ENCODE measurements around the gene FCER1G.
A peak's percentile ranks its signal among the peaks of the same experiment; 100 is the strongest.
"Not testable (repeated sequence)": the region's sequence is repeated elsewhere in the genome, so short reads cannot be mapped to it uniquely, and the experiment has no call there.

Gene FCER1G

DNA sequence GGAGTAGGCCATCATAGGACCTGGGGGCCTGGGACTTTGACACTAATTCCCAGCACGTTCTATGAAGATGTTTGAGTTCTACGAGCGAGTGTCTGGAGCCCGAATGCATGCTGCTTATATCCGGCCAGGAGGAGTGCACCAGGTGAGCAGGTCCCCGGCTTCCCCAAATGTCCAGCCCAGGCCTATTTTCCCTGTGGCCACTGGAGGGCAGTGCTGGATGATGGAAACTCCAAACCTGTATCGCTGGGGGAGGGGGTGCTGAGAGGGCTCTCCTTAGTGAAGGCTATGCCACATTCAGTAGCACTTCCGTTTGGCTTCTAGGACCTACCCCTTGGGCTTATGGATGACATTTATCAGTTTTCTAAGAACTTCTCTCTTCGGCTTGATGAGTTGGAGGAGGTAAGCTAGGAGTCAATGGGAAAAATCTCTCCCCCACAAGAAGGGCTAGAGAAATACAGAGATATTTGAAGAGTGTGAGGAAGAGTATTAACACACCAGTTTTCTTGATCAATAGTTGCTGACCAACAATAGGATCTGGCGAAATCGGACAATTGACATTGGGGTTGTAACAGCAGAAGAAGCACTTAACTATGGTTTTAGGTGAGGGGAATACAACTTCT, 5.2 kb upstream of the FCER1G start:
- peak; percentile 71 to 74 for DNase-seq

DNA sequence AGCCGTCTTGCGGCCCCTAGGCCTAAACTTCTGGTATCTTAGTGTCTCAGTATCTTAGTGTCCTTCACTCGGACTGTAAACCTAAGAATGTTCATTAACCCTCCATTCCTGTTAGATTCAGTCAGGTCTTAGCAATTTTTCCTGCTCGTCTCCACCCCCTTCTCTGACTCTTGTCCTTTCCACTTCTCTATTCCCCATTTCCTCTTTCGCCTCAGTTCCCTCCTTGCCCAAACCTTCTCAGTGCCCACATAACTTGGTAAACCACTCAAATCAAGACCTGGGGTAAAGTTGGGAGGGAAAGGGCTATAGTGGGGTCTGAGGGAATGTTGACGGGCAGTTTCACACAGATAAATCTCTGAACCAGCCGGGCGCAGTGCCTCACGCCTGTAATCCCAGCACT, 726 bp upstream of the FCER1G start:
- peak in 1 of 2 experiments; percentile 17 for DNase-seq

DNA sequence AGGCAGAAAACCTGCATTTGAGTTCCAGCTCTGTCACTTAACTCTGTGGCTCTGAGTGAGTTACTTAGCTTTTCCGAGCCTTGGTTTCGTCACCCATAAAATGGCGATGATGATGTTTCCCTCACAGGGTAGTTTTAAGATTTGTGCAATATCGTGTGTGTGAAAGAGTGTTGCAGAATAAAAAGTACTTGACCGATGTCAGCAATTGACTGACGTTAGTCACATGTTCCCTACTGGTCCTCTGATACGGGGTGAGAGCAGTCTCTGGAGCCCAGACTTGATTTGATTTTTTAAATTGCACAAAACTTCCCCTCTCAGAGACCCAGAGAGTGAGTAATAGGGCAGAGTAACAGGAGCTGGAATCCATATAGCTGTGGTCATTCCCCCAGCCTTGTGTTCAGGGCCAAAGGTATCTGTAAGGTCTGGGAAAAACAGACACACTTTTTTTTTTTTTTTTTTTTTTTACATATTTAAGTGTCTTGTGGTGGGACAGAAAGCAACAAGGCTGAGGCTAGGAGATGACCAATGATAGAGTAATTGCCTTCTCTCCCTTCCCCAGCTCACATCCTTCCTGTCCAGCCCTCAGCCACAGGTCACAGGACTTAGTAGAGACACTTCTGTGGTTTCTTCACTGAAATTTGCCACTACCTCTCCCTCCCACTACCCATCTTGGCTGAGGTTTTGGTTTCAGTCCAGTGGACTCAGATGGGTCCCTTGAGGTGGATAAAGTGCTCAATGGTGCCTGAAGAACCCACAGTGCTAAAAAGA, 2.0 kb downstream of the FCER1G start:
- DNase-seq = peak; percentile 31 to 37

DNA sequence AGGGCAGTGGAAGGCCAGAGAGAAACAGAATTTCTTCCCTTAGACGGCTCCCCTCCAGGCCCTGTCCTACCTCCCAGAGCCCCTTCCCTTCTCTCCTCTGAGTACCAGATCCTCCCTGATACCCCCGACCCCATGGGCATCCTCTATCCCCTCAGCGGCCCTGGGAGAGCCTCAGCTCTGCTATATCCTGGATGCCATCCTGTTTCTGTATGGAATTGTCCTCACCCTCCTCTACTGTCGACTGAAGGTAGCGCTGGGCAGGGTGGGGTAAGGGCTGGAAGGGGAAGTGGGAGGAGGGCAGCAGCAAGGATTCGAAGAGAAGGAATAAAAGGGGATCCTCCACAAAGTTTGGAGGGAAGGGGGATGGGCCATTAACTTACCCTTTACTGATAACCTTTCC, 2.7 kb downstream of the FCER1G start:
- no peak for DNase-seq

DNA sequence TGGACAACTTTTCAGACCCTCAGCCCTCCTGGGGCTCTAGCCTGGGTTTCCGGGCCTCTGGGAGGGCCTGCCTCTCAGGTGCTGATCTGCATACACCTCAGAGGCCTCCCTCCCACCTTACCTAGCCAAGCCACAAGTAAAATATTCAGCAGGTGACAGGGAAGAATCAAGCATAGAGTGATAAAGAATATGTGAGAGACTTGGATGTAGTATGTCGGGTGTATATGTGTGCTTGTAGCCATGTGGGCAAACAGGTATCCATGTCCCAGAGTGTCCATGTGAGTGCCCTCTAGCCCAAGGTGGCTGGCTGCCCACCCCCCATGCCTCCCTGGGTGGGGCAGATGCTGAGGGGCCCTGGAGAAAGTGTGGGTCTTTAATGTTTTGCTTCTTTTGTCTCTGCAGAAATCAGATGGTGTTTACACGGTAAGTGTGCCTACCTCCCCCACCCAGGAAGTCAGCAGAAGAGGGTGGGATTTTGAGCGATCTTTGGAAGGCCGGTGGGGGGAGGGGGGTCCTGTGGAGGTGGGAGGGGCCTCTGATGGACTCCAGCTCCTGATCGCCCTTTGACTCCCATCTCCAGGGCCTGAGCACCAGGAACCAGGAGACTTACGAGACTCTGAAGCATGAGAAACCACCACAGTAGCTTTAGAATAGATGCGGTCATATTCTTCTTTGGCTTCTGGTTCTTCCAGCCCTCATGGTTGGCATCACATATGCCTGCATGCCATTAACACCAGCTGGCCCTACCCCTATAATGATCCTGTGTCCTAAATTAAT, 3.4 kb downstream of the FCER1G start:
- no peak for DNase-seq

DNA sequence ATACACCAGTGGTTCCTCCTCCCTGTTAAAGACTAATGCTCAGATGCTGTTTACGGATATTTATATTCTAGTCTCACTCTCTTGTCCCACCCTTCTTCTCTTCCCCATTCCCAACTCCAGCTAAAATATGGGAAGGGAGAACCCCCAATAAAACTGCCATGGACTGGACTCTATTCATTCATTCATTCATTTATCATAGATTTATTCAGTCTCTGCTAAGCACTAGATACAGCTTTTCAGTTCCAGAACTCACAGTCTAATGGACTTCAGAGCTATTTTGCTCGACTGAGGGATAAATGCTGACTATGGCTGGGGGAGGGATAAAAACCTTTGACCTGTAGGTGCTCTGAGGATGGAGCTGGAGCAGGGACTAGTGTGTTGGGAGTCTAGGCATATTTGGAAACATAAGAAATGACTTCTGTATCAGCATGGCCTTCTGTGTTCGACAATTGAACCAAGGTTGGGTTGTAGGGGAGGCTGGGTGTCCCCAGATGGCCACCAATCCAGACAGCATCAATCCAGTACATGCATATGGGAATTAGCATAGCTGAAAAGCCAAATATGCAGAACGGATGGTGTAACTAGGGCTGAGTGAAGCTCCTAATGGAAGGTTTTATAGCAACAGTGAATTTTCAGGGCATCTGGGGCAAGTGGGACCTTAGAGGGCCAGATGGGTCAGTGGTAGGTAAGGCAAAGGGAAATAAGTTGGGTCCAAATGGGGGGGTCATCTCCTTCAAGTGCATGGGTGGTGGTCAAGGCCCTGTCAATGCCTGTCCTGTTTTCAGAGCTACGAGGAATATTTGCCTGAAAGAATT, 4.2 kb downstream of the FCER1G start:
- DNase-seq = no peak

DNA sequence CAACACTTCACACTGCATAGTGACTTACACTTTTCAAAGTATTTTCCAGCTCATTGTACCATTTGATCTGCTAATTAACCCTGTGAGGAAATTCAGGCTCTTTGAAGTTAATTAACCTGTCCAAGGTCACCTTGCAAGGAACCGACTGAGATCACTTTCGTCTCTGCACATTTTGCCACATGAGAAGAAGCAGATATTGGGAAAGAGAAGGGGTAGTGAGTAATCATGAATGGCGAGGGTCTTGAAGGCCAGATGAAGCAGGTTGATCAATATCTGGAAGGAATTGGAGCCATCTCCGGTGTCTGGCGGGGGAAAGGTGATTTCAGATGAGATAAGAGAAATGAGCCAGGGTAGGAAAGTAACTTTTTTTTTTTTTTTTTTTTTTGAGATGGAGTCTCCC, 4.9 kb downstream of the FCER1G start:
- DNase-seq = no peak

DNA sequence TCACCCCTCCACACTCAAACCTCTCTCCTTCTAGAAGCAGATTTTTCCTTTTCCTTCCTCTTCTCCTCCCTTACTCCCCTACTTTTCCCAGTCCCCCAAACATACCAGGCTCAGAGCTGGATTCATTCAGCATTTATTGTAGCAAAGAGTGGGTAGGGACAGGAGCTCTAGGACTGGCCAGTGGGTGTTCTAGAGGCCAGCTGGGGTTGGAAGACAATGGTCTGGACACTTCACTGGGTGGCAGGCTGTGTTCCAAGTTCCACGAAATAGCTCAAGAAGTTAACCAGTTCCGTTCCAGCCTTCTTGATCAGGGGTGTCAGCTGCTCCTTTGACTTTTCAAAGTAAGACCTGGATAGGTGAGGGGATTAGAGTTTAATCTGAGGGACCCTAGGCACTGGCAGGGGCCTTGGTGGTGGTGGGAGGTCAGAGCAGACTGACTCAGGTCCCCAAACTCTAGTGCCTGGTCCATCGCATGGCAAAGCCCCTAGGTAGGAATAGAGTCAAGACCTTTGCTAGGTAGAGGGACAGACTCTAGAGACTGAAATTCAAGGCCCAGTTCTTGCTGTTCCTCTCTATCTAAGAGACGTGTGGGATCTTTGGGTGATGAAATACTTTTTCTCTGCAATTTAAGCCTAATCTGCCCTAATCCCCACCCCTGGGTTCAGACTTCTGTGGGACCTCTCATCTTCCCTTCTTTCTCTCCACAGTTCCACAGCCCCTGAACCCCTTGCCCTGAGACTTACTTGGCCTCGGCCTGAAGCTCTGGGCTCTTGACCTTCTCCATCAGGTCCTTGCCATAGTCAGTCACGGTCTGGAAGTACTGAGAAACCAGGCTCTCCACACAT, 7.3 kb downstream of the FCER1G start:
- DNase-seq = no peak

DNA sequence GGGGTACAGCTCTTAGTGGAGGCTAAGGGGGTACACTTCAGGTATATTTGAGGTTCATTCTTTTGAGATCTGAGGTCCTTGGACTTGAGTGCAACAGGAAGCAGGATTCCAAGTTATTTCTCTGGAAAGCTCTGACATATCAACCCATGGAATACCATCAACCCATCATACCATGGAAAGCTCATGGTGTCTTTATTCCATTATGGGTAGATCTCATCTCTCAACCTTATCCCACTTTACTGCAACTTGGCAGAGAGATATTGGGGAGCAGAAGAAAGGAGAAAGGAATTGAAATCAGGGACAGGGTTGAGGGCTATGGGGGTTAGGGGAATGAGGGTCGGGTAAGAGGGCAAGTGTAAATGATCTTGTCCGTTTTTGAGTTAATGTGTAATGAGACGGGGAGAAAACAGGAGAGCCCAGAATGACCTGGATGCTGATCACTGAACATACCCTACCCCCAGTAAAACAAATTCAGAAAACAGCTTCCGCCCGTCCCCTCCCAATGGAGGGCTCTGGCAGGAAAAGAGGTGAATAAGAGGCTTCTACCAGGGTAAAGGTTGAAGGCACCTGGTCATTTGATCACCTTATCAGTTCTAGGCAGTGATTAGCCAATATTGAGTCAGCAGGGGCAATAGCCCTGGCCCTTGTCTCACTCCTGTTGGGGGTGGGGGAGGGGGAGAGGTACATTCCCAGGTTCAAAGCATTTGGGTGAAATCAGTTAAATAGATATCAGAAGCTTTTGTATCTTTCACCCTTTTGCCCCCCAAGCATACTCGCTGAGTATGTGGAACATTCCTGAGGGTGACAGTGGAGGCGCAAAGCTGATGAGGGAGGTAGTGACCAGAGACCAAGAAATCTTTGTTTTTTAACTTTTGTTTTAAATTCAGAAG, 9.0 kb downstream of the FCER1G start:
- DNase-seq = no peak

DNA sequence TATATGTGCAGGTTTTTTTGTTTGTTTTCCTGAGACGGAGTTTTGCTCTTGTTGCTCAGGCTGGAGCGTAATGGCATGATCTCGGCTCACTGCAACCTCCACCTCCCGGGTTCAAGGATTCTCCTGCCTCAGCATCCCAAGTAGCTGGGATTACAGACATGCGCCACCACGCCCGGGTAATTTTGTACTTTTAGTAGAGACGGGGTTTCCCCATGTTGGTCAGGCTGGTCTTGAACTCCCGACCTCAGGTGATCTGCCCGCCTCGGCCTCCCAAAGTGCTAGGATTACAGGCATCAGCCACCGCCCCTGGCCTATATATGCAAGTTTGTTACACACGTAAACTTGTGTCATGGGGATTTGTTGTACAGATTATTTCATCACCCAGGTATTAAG, 9.6 kb downstream of the FCER1G start:
- not testable (repeated sequence) for DNase-seq

DNA sequence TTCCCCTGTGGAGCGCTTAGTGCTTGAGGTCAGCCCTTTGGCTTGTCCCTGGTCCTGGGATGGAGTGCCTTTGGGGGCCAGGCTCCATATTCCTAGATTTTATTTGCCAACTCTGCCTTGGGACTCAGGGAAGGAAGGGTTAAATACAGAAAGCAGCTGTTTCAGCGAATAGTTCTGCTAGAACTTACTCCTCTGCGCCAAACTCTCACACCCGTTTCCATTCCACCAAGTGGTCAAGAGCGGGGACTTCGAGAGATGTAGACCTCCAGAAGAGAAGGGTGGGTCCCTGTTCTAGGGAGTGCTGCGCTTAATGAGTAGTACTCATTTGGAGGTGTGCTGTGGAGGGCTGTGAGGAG, 10.1 kb downstream of the FCER1G start:
- DNase-seq = no peak

DNA sequence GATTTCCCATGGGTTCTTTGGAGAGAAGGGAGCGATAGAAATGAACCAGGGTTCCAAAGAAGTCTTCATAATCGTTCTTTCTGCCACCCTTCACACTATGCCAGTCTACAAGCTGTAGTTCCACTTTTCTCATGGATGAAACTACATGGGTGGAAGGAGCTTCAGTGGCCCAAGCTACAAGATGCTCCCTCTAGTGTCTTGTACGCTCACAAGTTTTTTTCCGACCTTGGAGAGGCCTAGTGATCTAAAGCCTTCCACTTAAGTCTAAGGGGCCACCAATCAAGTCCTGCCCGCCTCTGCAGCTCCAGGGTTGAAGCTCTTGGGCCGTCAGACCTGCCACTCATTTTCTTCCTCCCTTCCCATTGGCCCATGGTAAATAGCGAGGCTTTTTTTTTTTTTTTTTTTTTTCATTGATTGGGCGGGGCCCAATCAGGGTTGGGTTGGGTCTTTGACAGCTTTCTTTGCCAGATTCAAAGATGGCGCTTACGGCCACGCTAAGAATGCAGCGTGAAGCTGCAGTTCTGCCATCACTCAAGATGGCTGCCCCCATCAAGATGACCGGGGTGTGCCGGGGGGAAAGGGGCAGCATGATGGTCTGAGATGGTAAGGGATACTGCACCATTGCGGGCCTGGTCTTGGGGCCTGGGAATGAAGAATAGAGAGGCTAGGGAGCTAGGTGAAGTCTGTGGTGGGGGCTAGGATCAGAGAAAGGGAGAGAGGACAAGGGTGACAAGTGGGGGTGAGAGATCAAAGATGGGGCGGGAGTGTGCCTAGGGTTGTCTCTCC, 10.6 kb downstream of the FCER1G start, which contains the start of gene TOMM40L:
TSS of gene TOMM40L (plus strand) at position 527 of the 786 bp plus-strand sequence. CDS start 430 bp downstream, outside the sequence.
- peak; percentile 99 to 100 for DNase-seq

DNA sequence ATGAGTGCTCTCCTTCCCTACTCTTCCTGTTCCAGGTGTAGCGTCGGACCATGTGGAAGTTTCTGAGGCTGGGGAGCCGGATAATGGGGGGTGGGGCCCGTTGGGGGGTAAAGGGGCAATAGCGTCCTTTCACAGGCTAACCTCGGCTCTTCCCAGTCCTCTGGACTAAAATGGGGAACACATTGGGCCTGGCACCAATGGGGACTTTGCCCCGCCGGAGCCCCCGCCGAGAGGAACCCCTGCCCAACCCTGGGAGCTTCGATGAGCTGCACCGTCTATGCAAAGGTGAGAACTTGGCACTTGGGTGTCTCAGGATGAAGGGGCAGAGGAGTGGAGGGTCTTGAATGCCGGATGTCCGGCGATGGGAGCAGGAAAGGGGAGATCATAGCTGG, 11.2 kb downstream of the FCER1G start:
- DNase-seq = no peak

DNA sequence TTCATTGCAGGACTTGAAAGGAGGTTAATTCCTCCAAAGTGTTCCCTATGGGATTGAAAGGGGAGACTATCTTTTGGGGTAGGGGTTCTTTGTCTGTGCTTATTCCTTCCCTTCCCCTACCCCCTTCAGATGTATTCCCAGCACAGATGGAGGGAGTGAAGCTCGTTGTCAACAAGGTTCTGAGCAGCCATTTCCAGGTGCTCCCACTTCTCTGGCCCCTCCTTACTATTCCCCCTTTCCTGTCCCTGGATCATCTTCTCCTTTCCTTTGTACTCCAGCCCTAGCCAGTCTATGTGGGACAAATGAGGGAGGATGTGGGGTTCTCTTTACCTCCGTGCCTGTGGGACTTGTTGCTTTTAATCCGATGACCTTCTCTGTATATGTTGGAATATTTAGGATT, 11.7 kb downstream of the FCER1G start:
- no peak for DNase-seq

DNA sequence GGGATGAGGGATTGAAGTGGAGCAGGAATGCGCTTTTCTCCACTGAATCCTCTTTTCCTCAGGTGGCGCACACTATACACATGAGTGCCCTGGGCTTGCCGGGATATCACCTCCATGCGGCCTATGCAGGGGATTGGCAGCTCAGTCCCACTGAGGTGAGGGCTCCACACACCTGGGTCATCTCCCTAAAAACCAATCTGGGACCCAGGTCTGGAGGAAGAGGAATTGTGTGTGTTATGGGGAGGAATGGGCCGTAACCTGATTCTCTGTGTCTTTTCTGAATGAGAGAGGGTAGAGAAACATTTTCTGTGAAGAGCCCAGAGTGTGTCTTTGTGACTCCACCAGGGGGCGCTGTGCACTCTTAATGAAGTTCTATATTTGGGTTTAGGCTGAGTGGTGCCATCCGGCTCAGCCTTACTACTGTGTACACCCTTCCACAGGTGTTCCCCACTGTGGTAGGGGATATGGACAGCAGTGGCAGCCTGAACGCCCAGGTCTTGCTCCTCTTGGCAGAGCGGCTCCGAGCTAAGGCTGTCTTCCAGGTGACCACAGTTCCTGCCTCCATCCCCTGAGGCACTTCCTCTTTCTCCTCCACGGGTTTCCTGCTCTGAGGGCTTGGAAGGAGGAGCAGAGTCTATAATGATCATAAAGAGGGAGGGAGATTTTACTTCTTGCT, 12.2 kb downstream of the FCER1G start:
- DNase-seq = peak; percentile 93 to 96

DNA sequence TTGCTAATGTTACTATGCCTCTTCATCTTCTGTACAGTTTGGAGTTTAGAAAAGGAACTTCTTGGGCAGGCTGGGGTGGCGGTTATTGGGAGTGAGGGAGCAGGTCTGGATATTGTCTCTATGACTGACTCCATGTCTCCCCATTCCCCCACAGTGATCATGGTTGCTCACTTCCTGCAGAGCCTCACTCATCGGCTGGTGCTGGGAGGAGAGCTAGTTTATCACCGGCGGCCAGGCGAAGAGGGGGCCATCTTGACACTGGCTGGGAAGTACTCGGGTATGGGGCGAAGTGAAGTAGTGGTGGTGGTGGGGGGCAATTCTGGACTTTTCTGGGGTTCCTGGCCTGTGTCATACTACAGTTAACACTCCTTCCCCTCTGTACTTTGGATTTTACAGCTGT, 12.9 kb downstream of the FCER1G start:
- peak in 1 of 2 experiments; percentile 51 for DNase-seq

DNA sequence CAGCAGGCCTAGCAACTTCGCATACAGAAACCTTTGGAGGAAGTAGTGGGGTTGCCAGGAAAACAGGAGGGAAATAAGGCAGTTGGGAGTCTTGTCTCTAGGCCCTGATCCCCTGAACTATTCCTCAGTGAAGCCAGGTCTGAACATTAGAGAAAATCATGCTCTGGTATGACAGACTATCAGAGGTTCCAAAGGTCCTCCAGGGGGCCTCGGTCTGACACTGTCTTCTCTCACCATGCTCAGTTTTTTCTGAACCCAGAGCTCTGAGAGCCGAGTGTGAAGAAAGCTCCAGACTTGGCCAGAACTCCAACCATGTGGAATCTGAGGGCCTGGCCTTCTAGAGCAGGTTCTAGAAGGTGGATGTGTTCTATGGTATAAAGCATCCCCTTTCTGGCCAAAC, 14.8 kb downstream of the FCER1G start:
- DNase-seq = peak; percentile 35 to 67

DNA sequence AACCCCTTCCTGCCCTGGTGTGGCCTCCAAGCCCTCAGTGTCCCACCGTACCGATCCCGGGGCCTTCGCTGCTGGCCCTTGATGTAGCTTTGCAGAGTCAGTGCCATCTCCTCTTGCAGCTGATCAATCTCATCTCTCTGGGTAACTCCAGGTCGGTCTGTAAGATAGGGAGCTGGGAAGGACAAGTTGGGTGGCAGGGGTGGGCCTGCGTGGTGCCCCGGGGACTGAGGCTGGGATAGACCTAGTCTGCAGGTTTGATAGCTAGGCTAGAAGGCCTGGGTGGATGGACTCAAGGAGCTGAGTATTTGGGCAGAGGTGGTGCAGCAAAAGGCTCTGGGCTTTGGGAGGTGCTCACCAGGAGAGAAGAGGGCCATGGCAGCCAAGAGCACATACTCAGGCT, 15.7 kb downstream of the FCER1G start:
- DNase-seq = no peak

DNA sequence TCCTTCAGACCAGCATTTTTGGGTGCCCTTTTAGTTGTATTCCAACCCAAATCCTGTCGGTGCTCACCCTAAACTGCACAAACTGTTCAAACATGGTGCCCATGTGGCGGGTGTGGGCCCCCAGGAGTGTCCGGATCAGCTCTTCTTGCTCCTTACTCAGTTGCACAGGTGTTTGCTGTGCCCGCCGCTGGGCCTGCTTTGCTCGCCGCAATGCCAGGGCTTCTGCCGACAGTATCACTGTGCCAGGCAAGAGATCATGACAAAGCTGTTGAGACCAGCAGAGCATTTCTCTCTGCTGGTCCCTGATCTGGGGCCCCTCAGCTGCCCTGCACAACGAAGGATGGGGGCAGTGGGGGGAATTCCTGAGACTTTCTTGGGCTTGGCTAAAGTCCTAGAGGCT, 18.0 kb downstream of the FCER1G start:
- DNase-seq = no peak
